Right atrium auricular region (tissue), 2 donors: ENCODE measurements around the gene CCR5AS.

Source experiments
- DNase-seq: peaks from one replicate; pipeline ENCODE4 v3.0.0-alpha.2; 2019; ENCODE audit warnings: low spot score
- H3K27ac ChIP-seq, 2 donors: fragments of 200-600 bp; sonication (generic); 1 replicate in 1 of 2; 2 replicates in 1 of 2; pipeline ENCODE4 v1.5.1; 2016 to 2019
- H3K27me3 ChIP-seq, 2 donors: fragments of 200-600 bp; sonication (generic); one replicate each; pipeline versions ENCODE4 v1.5.1 to v1.6.0; 2017 to 2019
- H3K36me3 ChIP-seq: fragments of 200-600 bp; sonication (generic); one replicate; pipeline ENCODE4 v1.5.1; 2016
- H3K4me1 ChIP-seq, 2 donors: fragments of 200-600 bp; sonication (generic); one replicate each; pipeline versions ENCODE4 v1.5.1 to v1.6.0; 2017 to 2019
- H3K4me3 ChIP-seq, 2 donors: fragments of 200-600 bp; sonication (generic); 1 replicate in 1 of 2; 2 replicates in 1 of 2; pipeline ENCODE4 v1.5.1; 2017 to 2019; ENCODE audit warnings: mild to moderate bottlenecking in 1 of 2, moderate library complexity in 1 of 2
- H3K9me3 ChIP-seq, 2 donors: fragments of 200-600 bp; sonication (generic); one replicate each; pipeline ENCODE4 v1.5.1; 2019
- TF ChIP-seq, protein P1 (sequence below), 2 donors: fragments of 200-600 bp; sonication (generic); IDR thresholded peaks; one replicate each; pipeline ENCODE4 v1.5.1; 2019; ENCODE audit warnings: antibody characterized with exemption in 2 of 2

Gene CCR5AS

DNA sequence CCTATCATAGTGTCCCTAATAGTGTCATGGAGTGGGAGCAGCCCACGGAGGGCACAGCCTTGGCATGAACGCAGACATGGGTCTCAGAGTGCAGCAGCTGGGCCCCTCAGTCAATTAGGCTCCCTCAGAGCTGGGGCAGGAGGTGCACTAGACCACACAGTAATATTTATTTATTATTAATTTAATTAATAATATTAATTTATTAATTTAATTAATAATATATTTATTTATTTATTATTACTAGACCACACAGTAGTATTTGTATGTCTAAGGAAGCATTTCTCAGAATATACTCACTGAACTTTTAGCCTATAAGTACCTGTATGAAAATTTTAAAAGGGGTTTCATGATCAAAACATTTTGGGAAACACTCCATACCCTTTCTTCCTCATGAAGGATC is 5.3 kb downstream of the CCR5AS start:
- no peak for DNase-seq
- Histone ChIP-seq H3K9me3 (no peaks in the 10 kb centered on the region), H3K4me3 (no peak overlapping the region), H3K27ac (no peak overlapping the region), H3K27me3 (no peaks in the 10 kb centered on the region), H3K36me3 (no peaks in the 10 kb centered on the region), H3K4me1 (peaks cover 0 to 22% of the 10 kb centered on the region in 2 donors)
- TF ChIP-seq, protein P1, sequence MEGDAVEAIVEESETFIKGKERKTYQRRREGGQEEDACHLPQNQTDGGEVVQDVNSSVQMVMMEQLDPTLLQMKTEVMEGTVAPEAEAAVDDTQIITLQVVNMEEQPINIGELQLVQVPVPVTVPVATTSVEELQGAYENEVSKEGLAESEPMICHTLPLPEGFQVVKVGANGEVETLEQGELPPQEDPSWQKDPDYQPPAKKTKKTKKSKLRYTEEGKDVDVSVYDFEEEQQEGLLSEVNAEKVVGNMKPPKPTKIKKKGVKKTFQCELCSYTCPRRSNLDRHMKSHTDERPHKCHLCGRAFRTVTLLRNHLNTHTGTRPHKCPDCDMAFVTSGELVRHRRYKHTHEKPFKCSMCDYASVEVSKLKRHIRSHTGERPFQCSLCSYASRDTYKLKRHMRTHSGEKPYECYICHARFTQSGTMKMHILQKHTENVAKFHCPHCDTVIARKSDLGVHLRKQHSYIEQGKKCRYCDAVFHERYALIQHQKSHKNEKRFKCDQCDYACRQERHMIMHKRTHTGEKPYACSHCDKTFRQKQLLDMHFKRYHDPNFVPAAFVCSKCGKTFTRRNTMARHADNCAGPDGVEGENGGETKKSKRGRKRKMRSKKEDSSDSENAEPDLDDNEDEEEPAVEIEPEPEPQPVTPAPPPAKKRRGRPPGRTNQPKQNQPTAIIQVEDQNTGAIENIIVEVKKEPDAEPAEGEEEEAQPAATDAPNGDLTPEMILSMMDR (IDR thresholded peaks at IDR 0.05), result no peak

DNA sequence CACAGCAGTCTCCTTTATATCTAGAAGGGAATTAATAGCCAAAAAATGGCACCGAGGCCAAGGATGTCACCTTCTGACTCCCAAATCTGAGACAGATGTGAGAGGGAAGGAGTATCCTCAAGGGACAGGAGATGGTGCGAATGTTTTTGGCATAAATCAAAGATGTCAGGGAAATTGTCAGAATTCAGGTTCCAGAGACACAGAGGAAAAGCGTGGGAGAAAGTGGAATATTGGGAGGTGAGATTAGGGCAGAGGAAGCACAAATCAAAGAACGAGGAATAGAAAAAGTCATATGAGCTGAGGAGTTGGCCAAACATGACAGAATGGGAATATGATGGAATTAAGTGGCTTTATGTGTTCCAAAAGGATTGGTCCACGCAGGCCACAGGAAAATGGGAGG is 6.0 kb downstream of the CCR5AS start:
- Histone ChIP-seq H3K4me1 (peaks cover 0 to 15% of the 10 kb centered on the region in 2 donors), H3K27me3 (no peaks in the 10 kb centered on the region), H3K36me3 (no peaks in the 10 kb centered on the region), H3K9me3 (no peaks in the 10 kb centered on the region), H3K4me3 (no peak overlapping the region), H3K27ac (no peak overlapping the region)
- no peak for DNase-seq
- TF ChIP-seq, protein P1 (IDR thresholded peaks at IDR 0.05), result no peak

DNA sequence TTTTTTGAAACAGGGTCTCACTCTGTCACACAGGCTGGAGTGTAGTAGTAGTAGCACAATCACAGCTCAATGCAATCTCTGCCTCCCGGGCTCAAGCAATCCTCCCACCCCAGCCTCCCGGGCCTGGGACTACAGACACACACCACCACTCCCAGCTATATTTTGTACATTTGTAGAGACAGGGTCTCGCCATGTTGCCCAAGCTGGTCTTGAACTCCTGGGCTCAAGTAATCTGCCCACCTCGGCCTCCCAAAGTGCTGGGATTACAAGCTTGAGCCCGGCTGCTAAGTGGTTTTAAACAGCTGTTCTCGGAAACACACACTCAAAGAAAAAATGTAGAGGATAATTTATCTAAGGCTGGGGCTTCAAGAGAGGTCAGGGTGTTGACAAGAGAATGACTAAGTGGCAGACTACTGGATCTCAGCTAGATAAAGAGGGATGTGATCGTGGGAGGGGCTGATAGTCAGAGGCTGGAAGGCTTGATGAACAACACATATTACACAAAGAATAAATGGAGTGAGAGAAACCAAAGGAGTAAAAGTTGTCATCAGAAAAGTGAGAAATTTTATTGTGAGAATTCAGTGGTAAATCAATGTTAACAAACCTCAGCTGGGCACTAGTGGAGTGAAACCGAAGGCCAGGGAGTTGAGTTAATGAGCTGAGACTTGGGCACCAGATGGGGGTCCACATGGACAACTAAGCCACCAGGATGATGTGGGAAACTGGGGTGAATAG is 6.7 kb downstream of the CCR5AS start:
- Histone ChIP-seq H3K9me3 (no peaks in the 10 kb centered on the region), H3K4me1 (peaks cover 0 to 10% of the 10 kb centered on the region in 2 donors), H3K4me3 (no peak overlapping the region), H3K27ac (no peak overlapping the region), H3K36me3 (no peaks in the 10 kb centered on the region), H3K27me3 (no peaks in the 10 kb centered on the region)
- DNase-seq, result no peak
- TF ChIP-seq, protein P1 (IDR thresholded peaks at IDR 0.05), result no peak

DNA sequence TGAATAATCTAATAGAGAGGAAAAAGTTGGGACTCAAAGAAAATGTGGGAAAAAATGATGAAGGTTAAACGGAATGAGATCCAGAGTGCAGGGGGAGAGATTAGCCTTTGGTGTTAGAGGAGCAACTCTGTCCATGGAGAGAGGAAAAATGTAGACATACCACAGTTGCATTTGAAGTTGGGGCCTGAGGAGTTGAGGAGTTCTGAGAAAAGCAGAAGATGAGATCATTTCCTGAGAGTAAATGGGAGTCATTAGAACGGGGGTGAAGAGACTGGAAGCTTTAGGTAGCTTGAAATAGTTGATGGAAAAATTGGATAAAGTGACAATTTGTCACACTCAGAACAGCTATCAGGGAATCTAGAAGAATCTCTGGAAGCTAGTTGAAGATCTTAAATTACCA is 7.3 kb downstream of the CCR5AS start:
- Histone ChIP-seq H3K9me3 (no peaks in the 10 kb centered on the region), H3K27ac (no peak overlapping the region), H3K36me3 (no peaks in the 10 kb centered on the region), H3K27me3 (no peaks in the 10 kb centered on the region), H3K4me3 (no peak overlapping the region), H3K4me1 (peaks cover 0 to 5% of the 10 kb centered on the region in 2 donors)
- TF ChIP-seq, protein P1 (IDR thresholded peaks at IDR 0.05), result no peak
- no peak for DNase-seq

DNA sequence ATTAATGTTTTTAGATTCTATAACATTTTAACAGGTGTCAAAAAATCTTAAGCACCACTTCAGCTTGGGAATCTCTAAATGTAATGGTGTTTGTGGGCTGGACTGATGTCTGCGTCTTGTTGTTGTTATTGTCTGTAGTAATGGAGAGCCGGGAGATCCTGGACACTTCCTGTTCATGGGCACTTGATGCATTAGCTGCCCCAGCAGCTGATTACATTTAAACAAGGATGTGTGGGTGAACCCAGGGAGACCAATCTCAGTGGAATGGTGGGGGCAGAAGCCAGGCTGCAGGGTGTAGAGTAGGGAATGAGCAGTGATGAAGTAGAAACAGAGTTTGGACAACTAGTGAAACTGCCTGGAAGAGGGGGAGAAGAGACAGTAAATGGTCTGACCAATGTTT is 7.8 kb downstream of the CCR5AS start:
- DNase-seq, result no peak
- H3K27ac ChIP-seq, result no peak overlapping the region

More for the DNA sequence above, 7.8 kb downstream of the CCR5AS start:
- Histone ChIP-seq H3K36me3 (no peaks in the 10 kb centered on the region), H3K9me3 (no peaks in the 10 kb centered on the region), H3K27me3 (no peaks in the 10 kb centered on the region), H3K4me1 (peaks cover 0 to 5% of the 10 kb centered on the region in 2 donors), H3K4me3 (no peak overlapping the region)
- TF ChIP-seq, protein P1 (IDR thresholded peaks at IDR 0.05), result no peak
